RWPE2 (cell line): ENCODE data around the gene PLEKHM3.

ENCODE experiments used
- ATAC-seq: fragments of 200-7000 bp; cut with Tn5 transposase; 3 replicates; pipeline ENCODE4 v1.9.1; 2021; ENCODE audit warnings: low read depth
- DNase-seq: peaks from one replicate; pipeline ENCODE4 v3.0.0-alpha.2; 2020; ENCODE audit warnings: low spot score
- H3K27ac ChIP-seq: fragments of 450-650 bp; 2 replicates; pipeline ENCODE4 v1.5.1; 2017; ENCODE audit warnings: mild to moderate bottlenecking; ENCODE audit not compliant: poor library complexity, severe bottlenecking
- H3K27me3 ChIP-seq: fragments of 250-450 bp; sonication (Bioruptor Pico); 2 replicates; pipeline ENCODE4 v1.5.1; 2021; ENCODE audit warnings: mild to moderate bottlenecking, moderate library complexity; ENCODE audit not compliant: insufficient read depth, poor library complexity, severe bottlenecking
- H3K36me3 ChIP-seq: fragments of 250-450 bp; sonication (Bioruptor Pico); 2 replicates; pipeline ENCODE4 v1.5.1; 2020; ENCODE audit warnings: low read depth, mild to moderate bottlenecking, moderate library complexity
- H3K4me1 ChIP-seq: fragments of 250-450 bp; sonication (Bioruptor Pico); 2 replicates; pipeline ENCODE4 v1.5.1; 2021; ENCODE audit warnings: mild to moderate bottlenecking, moderate library complexity; ENCODE audit not compliant: insufficient read depth, poor library complexity, severe bottlenecking
- H3K4me3 ChIP-seq: fragments of 250-450 bp; sonication (Bioruptor Pico); 2 replicates; pipeline ENCODE4 v1.5.1; 2021; ENCODE audit warnings: mild to moderate bottlenecking, moderate library complexity; ENCODE audit not compliant: severe bottlenecking
- H3K9me3 ChIP-seq: fragments of 250-450 bp; sonication (Bioruptor Pico); 2 replicates; pipeline ENCODE4 v1.5.1; 2021; ENCODE audit warnings: mild to moderate bottlenecking, moderate library complexity; ENCODE audit not compliant: severe bottlenecking
- CTCF ChIP-seq: fragments of 450-650 bp; IDR thresholded peaks from one replicate; pipeline ENCODE4 v1.5.1; 2017; ENCODE audit warnings: mild to moderate bottlenecking, moderate library complexity; ENCODE audit not compliant: poor library complexity, severe bottlenecking

The PLEKHM3 gene

GRCh38 chr2:207932106-207932505 is 93.2 kb downstream of the PLEKHM3 start:
- no peak for TF ChIP-seq CTCF
- Histone ChIP-seq H3K27ac (no peak overlapping the region), H3K9me3 (peaks cover 2% of the 10 kb centered on the region), H3K36me3 (no peaks in the 10 kb centered on the region), H3K4me3 (no peak overlapping the region), H3K27me3 (no peaks in the 10 kb centered on the region), H3K4me1 (peaks cover 9% of the 10 kb centered on the region)
- DNase-seq (no peak), ATAC-seq (no peak)

GRCh38 chr2:207930747-207931146 is 94.6 kb downstream of the PLEKHM3 start:
- H3K4me1 ChIP-seq: peaks cover 9% of the 10 kb centered on the region
- ATAC-seq: peak; percentile 84
- no peak overlapping the region for H3K27ac ChIP-seq
- H3K4me3 ChIP-seq: peak overlapping the region; percentile 11
- TF ChIP-seq CTCF: no peak
- no peaks in the 10 kb centered on the region for H3K36me3 ChIP-seq
- no peaks in the 10 kb centered on the region for H3K27me3 ChIP-seq
- peaks cover 2% of the 10 kb centered on the region for H3K9me3 ChIP-seq
- DNase-seq: no peak

GRCh38 chr2:207929923-207930322 is 95.4 kb downstream of the PLEKHM3 start:
- no peak for DNase-seq

GRCh38 chr2:207928079-207928478 is 97.2 kb downstream of the PLEKHM3 start:
- no peak for TF ChIP-seq CTCF
- Histone ChIP-seq H3K27ac (no peak overlapping the region), H3K36me3 (no peaks in the 10 kb centered on the region), H3K4me1 (peaks cover 9% of the 10 kb centered on the region), H3K4me3 (no peak overlapping the region), H3K27me3 (no peaks in the 10 kb centered on the region), H3K9me3 (peaks cover 2% of the 10 kb centered on the region)
- DNase-seq: no peak
- no peak for ATAC-seq

More at GRCh38 chr2:207929923-207930322, 95.4 kb downstream of the PLEKHM3 start:
- ATAC-seq: no peak
- TF ChIP-seq CTCF: no peak
- peaks cover 9% of the 10 kb centered on the region for H3K4me1 ChIP-seq
- H3K9me3 ChIP-seq: peaks cover 2% of the 10 kb centered on the region
- no peak overlapping the region for H3K27ac ChIP-seq
- no peak overlapping the region for H3K4me3 ChIP-seq
- no peaks in the 10 kb centered on the region for H3K36me3 ChIP-seq
- no peaks in the 10 kb centered on the region for H3K27me3 ChIP-seq

GRCh38 chr2:207926989-207927300 is 98.4 kb downstream of the PLEKHM3 start:
- ATAC-seq: no peak
- H3K4me3 ChIP-seq: no peak overlapping the region
- no peaks in the 10 kb centered on the region for H3K36me3 ChIP-seq

More at GRCh38 chr2:207926989-207927300, 98.4 kb downstream of the PLEKHM3 start:
- DNase-seq: no peak
- H3K4me1 ChIP-seq: peaks cover 9% of the 10 kb centered on the region
- no peak for TF ChIP-seq CTCF
- H3K27ac ChIP-seq: no peak overlapping the region
- peaks cover 2% of the 10 kb centered on the region for H3K9me3 ChIP-seq
- no peaks in the 10 kb centered on the region for H3K27me3 ChIP-seq
